Measurements from ENCODE around the gene ZNF462.

The ZNF462 gene

DNA sequence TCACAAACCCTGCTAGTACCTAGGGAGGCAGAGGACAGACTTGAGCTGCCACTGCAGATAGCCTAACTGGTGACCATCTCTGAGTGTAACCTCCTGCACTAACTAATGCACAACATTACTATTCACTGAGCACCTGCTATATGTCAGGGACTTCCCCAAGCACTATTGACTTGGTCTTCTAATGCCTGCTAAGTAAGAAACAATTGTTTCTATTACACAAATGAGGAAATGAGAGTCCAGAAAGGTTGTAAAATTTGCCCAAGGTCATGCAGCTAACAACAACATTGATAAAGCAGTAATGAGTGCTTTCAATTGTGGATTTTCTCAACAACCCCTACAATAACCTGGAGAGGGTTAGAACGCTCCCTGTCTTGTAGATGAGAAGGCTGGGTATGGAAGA, 183.7 kb downstream of the ZNF462 start:
- no peak overlapping the region for H3K9ac ChIP-seq (ENCODE audit: low read length)
- no peaks in the 10 kb centered on the region for H3K27me3 ChIP-seq (ENCODE audit: control insufficient read depth, insufficient read depth, low read length)
- no peaks in the 10 kb centered on the region for H3K4me1 ChIP-seq (ENCODE audit: control insufficient read depth, insufficient read depth, low read length)

DNA sequence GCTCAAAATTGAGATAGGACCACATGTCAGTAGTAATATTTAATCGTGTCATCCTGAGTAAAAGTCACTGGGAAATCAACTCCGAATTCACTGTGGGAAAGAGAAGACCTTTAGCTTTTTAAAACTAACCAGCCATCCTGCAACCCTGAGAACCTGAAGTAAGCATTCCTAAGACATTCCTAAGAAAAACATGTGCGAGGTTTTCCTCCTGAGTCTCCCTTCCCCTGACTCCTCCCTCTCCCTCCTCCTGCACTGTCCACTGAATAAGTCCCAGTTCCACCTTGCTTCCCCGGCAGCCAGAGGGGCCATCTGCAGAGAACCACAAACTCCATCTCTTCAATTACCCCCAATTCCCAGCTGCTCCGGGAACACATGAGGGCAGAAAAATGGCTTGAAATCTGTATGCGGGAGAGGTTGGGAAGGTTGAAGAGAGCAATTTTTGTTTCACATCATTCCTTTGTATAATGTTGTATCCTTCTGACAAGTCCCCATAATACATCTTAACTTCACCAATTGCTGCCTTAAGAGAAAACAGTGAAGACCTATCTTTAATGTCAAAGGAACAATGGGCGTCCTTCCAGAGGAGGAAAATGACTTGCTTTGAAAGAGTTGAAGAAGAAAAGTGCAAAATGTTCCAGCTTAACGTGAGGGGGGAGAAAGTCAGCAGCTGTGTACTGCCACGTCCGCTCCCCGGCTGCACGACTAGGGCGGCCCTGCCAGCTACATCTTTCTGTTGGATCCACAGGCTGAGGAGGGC, 186.3 kb downstream of the ZNF462 start:
- no peaks in the 10 kb centered on the region for H3K9me3 ChIP-seq (ENCODE audit: control insufficient read depth, low read length)
- no peaks in the 10 kb centered on the region for H3K36me3 ChIP-seq (ENCODE audit: control insufficient read depth, insufficient read depth, low read length)
- no peak overlapping the region for H3K4me3 ChIP-seq (ENCODE audit: low read length)

More for the DNA sequence above, 183.7 kb downstream of the ZNF462 start:
- no peaks in the 10 kb centered on the region for H3K9me3 ChIP-seq (ENCODE audit: control insufficient read depth, low read length)
- H3K36me3 ChIP-seq (ENCODE audit: control insufficient read depth, insufficient read depth, low read length) = no peaks in the 10 kb centered on the region
- H3K4me3 ChIP-seq (ENCODE audit: low read length) = no peak overlapping the region

DNA sequence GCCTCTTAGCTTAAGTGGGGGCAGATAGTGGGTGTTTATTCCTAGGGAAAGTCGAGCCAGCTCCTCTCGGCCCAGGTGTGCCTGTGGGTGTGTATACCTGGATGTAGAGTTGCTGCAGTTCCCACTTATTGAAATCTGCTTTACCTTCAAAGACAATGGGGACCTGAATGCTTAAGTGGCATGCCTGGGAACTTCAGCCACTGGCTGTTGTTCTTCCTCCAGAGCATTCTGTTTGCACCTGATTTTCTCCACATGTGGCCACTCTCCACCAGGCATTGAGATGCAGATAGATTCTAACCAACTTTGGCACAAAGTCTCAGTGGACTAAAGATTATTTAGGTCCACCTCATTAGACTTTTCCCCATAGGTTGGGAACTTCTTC, 186.8 kb downstream of the ZNF462 start:
- Histone ChIP-seq H3K9ac (ENCODE audit: low read length) (no peak overlapping the region), H3K9me3 (ENCODE audit: control insufficient read depth, low read length) (no peaks in the 10 kb centered on the region), H3K36me3 (ENCODE audit: control insufficient read depth, insufficient read depth, low read length) (no peaks in the 10 kb centered on the region), H3K27me3 (ENCODE audit: control insufficient read depth, insufficient read depth, low read length) (no peaks in the 10 kb centered on the region), H3K4me1 (ENCODE audit: control insufficient read depth, insufficient read depth, low read length) (no peaks in the 10 kb centered on the region), H3K4me3 (ENCODE audit: low read length) (no peak overlapping the region)

More for the DNA sequence above, 186.3 kb downstream of the ZNF462 start:
- Histone ChIP-seq H3K9ac (ENCODE audit: low read length) (no peak overlapping the region), H3K27me3 (ENCODE audit: control insufficient read depth, insufficient read depth, low read length) (no peaks in the 10 kb centered on the region), H3K4me1 (ENCODE audit: control insufficient read depth, insufficient read depth, low read length) (no peaks in the 10 kb centered on the region)

GRCh38 chr9:107051392-107051791, 188.4 kb downstream of the ZNF462 start:
- Histone ChIP-seq H3K9ac (ENCODE audit: low read length) (no peak overlapping the region), H3K4me3 (ENCODE audit: low read length) (no peak overlapping the region), H3K9me3 (ENCODE audit: control insufficient read depth, low read length) (no peaks in the 10 kb centered on the region), H3K27me3 (ENCODE audit: control insufficient read depth, insufficient read depth, low read length) (peaks cover 3% of the 10 kb centered on the region), H3K36me3 (ENCODE audit: control insufficient read depth, insufficient read depth, low read length) (no peaks in the 10 kb centered on the region), H3K4me1 (ENCODE audit: control insufficient read depth, insufficient read depth, low read length) (no peaks in the 10 kb centered on the region)

- no peaks in the 10 kb centered on the region for H3K4me1 ChIP-seq (ENCODE audit: control insufficient read depth, insufficient read depth, low read length)
- H3K36me3 ChIP-seq (ENCODE audit: control insufficient read depth, insufficient read depth, low read length) = no peaks in the 10 kb centered on the region
- no peak overlapping the region for H3K9ac ChIP-seq (ENCODE audit: low read length)
- no peak overlapping the region for H3K4me3 ChIP-seq (ENCODE audit: low read length)
- H3K27me3 ChIP-seq (ENCODE audit: control insufficient read depth, insufficient read depth, low read length) = peaks cover 4% of the 10 kb centered on the region
- H3K9me3 ChIP-seq (ENCODE audit: control insufficient read depth, low read length) = no peaks in the 10 kb centered on the region
Measured at GRCh38 chr9:107054146-107054545, 191.2 kb downstream of the ZNF462 start.

DNA sequence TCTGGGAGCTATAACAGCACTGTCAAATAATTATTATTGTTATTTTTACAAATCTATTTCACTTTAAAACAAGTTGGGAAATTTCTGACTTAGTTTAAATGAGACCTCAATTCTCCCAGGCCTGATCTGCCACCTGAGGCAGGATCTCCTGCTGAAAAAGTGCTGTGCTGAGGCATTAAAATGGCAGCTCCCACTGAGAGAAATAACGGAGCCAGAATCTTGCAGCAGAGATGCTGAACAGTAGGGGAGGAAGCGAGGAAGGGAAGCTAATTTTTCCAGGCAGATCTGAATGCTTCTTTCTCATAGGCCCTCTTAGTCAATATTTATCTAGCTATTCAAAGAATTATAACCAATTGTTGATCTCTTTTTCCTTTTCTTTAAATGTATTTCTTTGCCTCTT, 196.3 kb downstream of the ZNF462 start:
- peaks cover 4% of the 10 kb centered on the region for H3K27me3 ChIP-seq (ENCODE audit: control insufficient read depth, insufficient read depth, low read length)
- H3K4me3 ChIP-seq (ENCODE audit: low read length) = no peak overlapping the region
- H3K9ac ChIP-seq (ENCODE audit: low read length) = no peak overlapping the region
- H3K9me3 ChIP-seq (ENCODE audit: control insufficient read depth, low read length) = no peaks in the 10 kb centered on the region
- H3K4me1 ChIP-seq (ENCODE audit: control insufficient read depth, insufficient read depth, low read length) = no peaks in the 10 kb centered on the region
- no peaks in the 10 kb centered on the region for H3K36me3 ChIP-seq (ENCODE audit: control insufficient read depth, insufficient read depth, low read length)

DNA sequence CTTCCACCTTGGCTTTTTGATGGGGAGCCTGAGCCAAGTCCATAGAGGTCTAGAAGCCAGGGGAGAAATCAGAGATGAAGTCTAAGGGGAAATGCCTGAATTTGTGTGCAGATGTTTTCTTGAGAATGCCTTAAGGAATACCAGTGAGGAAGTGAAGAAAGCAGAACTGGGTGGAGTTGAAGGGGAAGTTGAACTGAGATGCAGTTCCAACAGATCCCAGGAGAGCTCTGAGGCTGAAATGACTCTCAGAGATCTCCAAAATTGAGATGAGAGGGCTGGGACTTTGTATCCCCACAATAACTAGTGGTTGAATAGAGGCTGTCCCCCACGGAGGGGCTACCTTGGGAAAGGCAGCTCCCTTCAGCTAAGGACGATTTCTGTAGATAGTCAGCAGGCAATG, 197.1 kb downstream of the ZNF462 start:
- Histone ChIP-seq H3K9ac (ENCODE audit: low read length) (no peak overlapping the region), H3K27me3 (ENCODE audit: control insufficient read depth, insufficient read depth, low read length) (peaks cover 4% of the 10 kb centered on the region), H3K4me3 (ENCODE audit: low read length) (no peak overlapping the region), H3K36me3 (ENCODE audit: control insufficient read depth, insufficient read depth, low read length) (no peaks in the 10 kb centered on the region), H3K4me1 (ENCODE audit: control insufficient read depth, insufficient read depth, low read length) (no peaks in the 10 kb centered on the region), H3K9me3 (ENCODE audit: control insufficient read depth, low read length) (no peaks in the 10 kb centered on the region)
